Vagina (tissue), 2 donors: ENCODE data around the gene PLAAT4.
"Not testable (repeated sequence)": the region's sequence is repeated elsewhere in the genome, so short reads cannot be mapped to it uniquely, and the experiment has no call there.

Experiments used
- POLR2A ChIP-seq, 2 donors: fragments of 450-650 bp; IDR thresholded peaks; one replicate each; pipeline ENCODE4 v1.6.1; 2017; ENCODE audit warnings: antibody characterized with exemption in 2 of 2, mild to moderate bottlenecking in 2 of 2, moderate library complexity in 2 of 2
- POLR2AphosphoS5 ChIP-seq, 2 donors: sonication (generic); formaldehyde crosslinking; IDR thresholded peaks; one replicate each; pipeline ENCODE4 v1.9.0; 2017; ENCODE audit warnings: antibody characterized with exemption in 2 of 2, mild to moderate bottlenecking in 2 of 2, low read depth in 1 of 2; ENCODE audit not compliant: insufficient read depth in 1 of 2

GRCh38 chr11:63529373-63529772 is 7.2 kb upstream of the PLAAT4 start:
- TF ChIP-seq POLR2A (IDR thresholded peaks at IDR 0.05); POLR2AphosphoS5 (IDR thresholded peaks at IDR 0.05; ENCODE audit: insufficient read depth in 1 of 2, low read depth in 1 of 2): not testable (repeated sequence)
